Keratinocyte (primary cell): Measurements from ENCODE around the gene MTHFD2L. TPM values are rescaled to one million over a fixed set of nuclear protein-coding genes. Genes with fewer than 3 reads are reported as not detected.

ENCODE experiments used
- DNase-seq: peaks from one replicate; pipeline ENCODE4 v3.0.0-alpha.2; 2011; ENCODE audit warnings: low read depth, missing footprints, low spot score
- FAIRE-seq: peaks from 2 replicates; lab custom pipeline; 2011; peaks lifted over from hg19 to GRCh38; lab: Jason Lieb, UNC
- H2AFZ ChIP-seq: 2 replicates; pipeline ENCODE4 v1.6.0; 2012; ENCODE audit warnings: low read length, control low read depth, inconsistent platforms; ENCODE audit not compliant: control insufficient read depth
- H3K27ac ChIP-seq: 2 replicates; pipeline ENCODE4 v1.5.1; 2011; ENCODE audit warnings: low read length; ENCODE audit not compliant: control insufficient read depth, insufficient read depth
- H3K27me3 ChIP-seq: 3 replicates; pipeline ENCODE4 v1.6.0; 2011; ENCODE audit warnings: low read length; ENCODE audit not compliant: control insufficient read depth, insufficient read depth; ENCODE audit errors: extremely low read depth
- H3K36me3 ChIP-seq, 2 experiments: 2 replicates in 1 of 2; 3 replicates in 1 of 2; pipeline ENCODE4 v1.5.1; 2011; ENCODE audit warnings: low read length in 2 of 2, mild to moderate bottlenecking in 1 of 2; ENCODE audit not compliant: control insufficient read depth in 2 of 2, insufficient read depth in 2 of 2; ENCODE audit errors: extremely low read depth in 1 of 2
- H3K4me1 ChIP-seq: 3 replicates; pipeline ENCODE4 v1.5.1; 2011; ENCODE audit warnings: low read length; ENCODE audit not compliant: control insufficient read depth, insufficient read depth; ENCODE audit errors: extremely low read depth
- H3K4me2 ChIP-seq: 3 replicates; pipeline ENCODE4 v1.6.0; 2011; ENCODE audit warnings: low read depth, low read length; ENCODE audit not compliant: control insufficient read depth, insufficient read depth; ENCODE audit errors: extremely low read depth
- H3K4me3 ChIP-seq, 3 experiments: fragments of 200-600 bp in 1 of 3; sonication (generic) in 1 of 3; 2 replicates in 2 of 3; 3 replicates in 1 of 3; pipeline ENCODE4 v1.5.1; 2011 to 2016; ENCODE audit warnings: low read length in 3 of 3, mild to moderate bottlenecking in 3 of 3, control low read depth in 2 of 3, inconsistent platforms in 1 of 3, low read depth in 1 of 3, mixed read lengths in 1 of 3, mixed run types in 1 of 3, moderate library complexity in 1 of 3; ENCODE audit not compliant: control insufficient read depth in 2 of 3, insufficient read depth in 2 of 3; ENCODE audit errors: extremely low read depth in 1 of 3
- H3K79me2 ChIP-seq: 2 replicates; pipeline ENCODE4 v1.6.0; 2012; ENCODE audit warnings: low read length; ENCODE audit not compliant: control insufficient read depth, insufficient read depth
- H3K9ac ChIP-seq: 3 replicates; pipeline ENCODE4 v1.6.0; 2011; ENCODE audit warnings: low read length; ENCODE audit not compliant: control insufficient read depth, insufficient read depth; ENCODE audit errors: extremely low read depth
- H3K9me1 ChIP-seq: 3 replicates; pipeline ENCODE4 v1.6.0; 2011; ENCODE audit warnings: low read length; ENCODE audit not compliant: control insufficient read depth, insufficient read depth; ENCODE audit errors: extremely low read depth
- H3K9me3 ChIP-seq: 2 replicates; pipeline ENCODE4 v1.5.1; 2012; ENCODE audit warnings: low read depth, low read length; ENCODE audit not compliant: control insufficient read depth
- H4K20me1 ChIP-seq: 3 replicates; pipeline ENCODE4 v1.6.0; 2011; ENCODE audit warnings: low read length; ENCODE audit not compliant: control insufficient read depth, insufficient read depth; ENCODE audit errors: extremely low read depth
- CTCF ChIP-seq, 3 experiments: IDR thresholded peaks in 1 of 3; conservative IDR thresholded peaks in 1 of 3; optimal IDR thresholded peaks in 1 of 3; 2 replicates in 2 of 3; 3 replicates in 1 of 3; pipeline versions ENCODE3 to v1.5.1; 2011; ENCODE audit warnings: low read length in 3 of 3, mild to moderate bottlenecking in 3 of 3, moderate library complexity in 2 of 3, control low read depth in 1 of 3, inconsistent platforms in 1 of 3; ENCODE audit not compliant: insufficient read depth in 2 of 3; ENCODE audit errors: extremely low read depth in 1 of 3
- EZH2 ChIP-seq: IDR thresholded peaks from one replicate; pipeline ENCODE4 v1.6.1; 2012; ENCODE audit warnings: inconsistent platforms, mild to moderate bottlenecking, low read length, moderate library complexity
- dilution Hi-C: fragments of 300-500 bp; cut with MboI; formaldehyde crosslinking; loops from one replicate; pipeline ENCODE4 v1.7.0; 2020; ENCODE audit warnings: low sequenced_read_pairs; ENCODE audit not compliant: extremely low pct_ligation_motif_present
- polyA plus RNA-seq, 5 experiments: library from polyadenylated mRNA; depleted of rRNA in 3 of 5; stranded (reverse) in 3 of 5; stranded (forward) in 1 of 5; unstranded in 1 of 5; fragments of >200 nt; gene quantifications; 1 replicate in 1 of 5; 2 replicates in 3 of 5; 3 replicates in 1 of 5; pipeline versions ENCODE4 v1.2.1 to v1.2.3, GENCODE V29; 2011 to 2012; ENCODE audit warnings: missing spikeins in 2 of 5, low read depth in 1 of 5, low replicate concordance in 1 of 5

The MTHFD2L gene
- polyA plus RNA-seq, 1 donor (not counting 4 experiments of a cell fraction or from before 2014, with no cell fraction given) = 30.4 TPM

GRCh38 chr4:74161666-74162450 is 3.9 kb downstream of the MTHFD2L start:
- peaks cover 15% of the 10 kb centered on the region for H3K4me1 ChIP-seq
- no peaks in the 10 kb centered on the region for H3K27me3 ChIP-seq
- H3K79me2 ChIP-seq = peaks cover 23% of the 10 kb centered on the region
- no peak overlapping the region for H3K4me2 ChIP-seq
- DNase-seq (no peak), FAIRE-seq (no peak)
- TF ChIP-seq EZH2 = no peak
- TF ChIP-seq CTCF (optimal IDR thresholded peaks at IDR 0.05 in 1 of 3, IDR thresholded peaks at IDR 0.05 in 1 of 3, conservative IDR thresholded peaks at IDR 0.05 in 1 of 3; ENCODE audit: extremely low read depth in 1 of 3, insufficient read depth in 2 of 3, low read length in 3 of 3) = no peak
- no peak overlapping the region for H3K9ac ChIP-seq
- no peaks in the 10 kb centered on the region for H4K20me1 ChIP-seq
- no peaks in the 10 kb centered on the region for H3K9me3 ChIP-seq
- dilution Hi-C loops = no loop called here
- H3K9me1 ChIP-seq = no peaks in the 10 kb centered on the region
- H2AFZ ChIP-seq = no peak overlapping the region
- peaks cover 11 to 13% of the 10 kb centered on the region in 2 experiments for H3K36me3 ChIP-seq
- no peak overlapping the region for H3K27ac ChIP-seq
- no peak overlapping the region for H3K4me3 ChIP-seq

- TF ChIP-seq CTCF (optimal IDR thresholded peaks at IDR 0.05 in 1 of 3, IDR thresholded peaks at IDR 0.05 in 1 of 3, conservative IDR thresholded peaks at IDR 0.05 in 1 of 3; ENCODE audit: extremely low read depth in 1 of 3, insufficient read depth in 2 of 3, low read length in 3 of 3) (no peak), EZH2 (no peak)
- Histone ChIP-seq H3K4me3 (no peak overlapping the region), H3K79me2 (no peaks in the 10 kb centered on the region), H3K27me3 (no peaks in the 10 kb centered on the region), H3K4me2 (no peak overlapping the region), H3K36me3 (peaks cover 5 to 8% of the 10 kb centered on the region in 2 experiments), H3K9me3 (no peaks in the 10 kb centered on the region), H3K9me1 (no peaks in the 10 kb centered on the region), H4K20me1 (no peaks in the 10 kb centered on the region), H3K4me1 (no peaks in the 10 kb centered on the region), H2AFZ (no peak overlapping the region), H3K27ac (no peak overlapping the region), H3K9ac (no peak overlapping the region)
- dilution Hi-C loops = no loop called here
- FAIRE-seq = no peak
- DNase-seq = no peak
Observed at GRCh38 chr4:74166135-74166534, 8.2 kb downstream of the MTHFD2L start.
